ENCODE data around the gene TWSG1. TPM values are rescaled to one million over a fixed set of nuclear protein-coding genes. Genes with fewer than 3 reads are reported as not detected.

TWSG1 gene
- total and polyA plus RNA-seq, 2 donors from 2014 or later: 16.9 to 50.1 TPM

DNA sequence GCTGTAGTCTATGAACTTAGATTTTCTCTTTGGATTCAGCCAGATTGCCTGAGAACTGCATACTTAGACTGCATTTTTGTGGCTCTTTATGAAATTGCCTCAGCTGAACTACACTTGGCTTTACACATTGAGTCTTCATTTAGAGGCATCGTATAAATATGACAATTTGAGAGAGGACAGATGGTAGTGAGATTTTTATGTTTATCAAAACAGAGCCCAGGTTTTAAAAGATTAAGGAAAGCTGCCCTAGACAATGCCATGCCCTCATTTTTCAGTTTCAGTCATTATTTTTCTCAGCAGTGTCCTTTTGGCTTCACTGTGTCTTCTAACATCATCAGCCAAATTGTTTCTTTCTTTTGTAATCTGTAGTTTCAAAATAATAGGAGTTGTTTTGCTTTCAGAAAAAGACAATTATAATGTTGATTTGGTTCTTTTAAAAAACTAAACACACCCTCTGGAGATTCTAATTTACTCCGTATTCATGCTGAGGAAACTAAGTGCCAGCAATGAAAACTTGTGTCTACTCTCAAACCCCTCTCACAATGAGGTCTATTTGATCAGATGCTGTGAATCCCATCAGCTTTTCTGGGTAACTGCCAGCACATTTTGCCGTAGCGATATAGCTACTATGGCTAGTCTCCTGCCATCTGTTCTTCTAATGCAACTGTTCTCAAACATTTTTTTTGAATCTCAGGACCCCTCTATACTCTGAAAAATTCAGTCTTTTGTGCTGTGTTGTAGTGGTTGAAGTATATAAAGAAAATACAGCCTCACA lies 46.2 kb downstream of the TWSG1 start:
- no peak overlapping the region for H3K9ac ChIP-seq (ENCODE audit: low read length in 3 of 3)
- H3K4me1 ChIP-seq (ENCODE audit: control insufficient read depth in 2 of 3, insufficient read depth in 2 of 3, low read depth in 1 of 3, low read length in 3 of 3): no peaks in the 10 kb centered on the region
- no peaks in the 10 kb centered on the region for H3K27me3 ChIP-seq (ENCODE audit: control insufficient read depth, insufficient read depth, low read length)
- no peaks in the 10 kb centered on the region for H3K9me3 ChIP-seq (ENCODE audit: control insufficient read depth in 2 of 3, insufficient read depth in 1 of 3, low read length in 3 of 3)
- H3K4me3 ChIP-seq (ENCODE audit: low read length in 3 of 3): no peak overlapping the region
- FAIRE-seq (no peak), DNase-seq (peak in 2 of 5 donors; percentile 33 to 68)
- TF ChIP-seq, protein P1, sequence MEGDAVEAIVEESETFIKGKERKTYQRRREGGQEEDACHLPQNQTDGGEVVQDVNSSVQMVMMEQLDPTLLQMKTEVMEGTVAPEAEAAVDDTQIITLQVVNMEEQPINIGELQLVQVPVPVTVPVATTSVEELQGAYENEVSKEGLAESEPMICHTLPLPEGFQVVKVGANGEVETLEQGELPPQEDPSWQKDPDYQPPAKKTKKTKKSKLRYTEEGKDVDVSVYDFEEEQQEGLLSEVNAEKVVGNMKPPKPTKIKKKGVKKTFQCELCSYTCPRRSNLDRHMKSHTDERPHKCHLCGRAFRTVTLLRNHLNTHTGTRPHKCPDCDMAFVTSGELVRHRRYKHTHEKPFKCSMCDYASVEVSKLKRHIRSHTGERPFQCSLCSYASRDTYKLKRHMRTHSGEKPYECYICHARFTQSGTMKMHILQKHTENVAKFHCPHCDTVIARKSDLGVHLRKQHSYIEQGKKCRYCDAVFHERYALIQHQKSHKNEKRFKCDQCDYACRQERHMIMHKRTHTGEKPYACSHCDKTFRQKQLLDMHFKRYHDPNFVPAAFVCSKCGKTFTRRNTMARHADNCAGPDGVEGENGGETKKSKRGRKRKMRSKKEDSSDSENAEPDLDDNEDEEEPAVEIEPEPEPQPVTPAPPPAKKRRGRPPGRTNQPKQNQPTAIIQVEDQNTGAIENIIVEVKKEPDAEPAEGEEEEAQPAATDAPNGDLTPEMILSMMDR (IDR thresholded peaks at IDR 0.05; ENCODE audit: borderline replicate concordance, extremely low read depth, insufficient read depth): no peak
- intact Hi-C loops (cut with DNase I): no loop called here
- no peak overlapping the region for H3K27ac ChIP-seq (ENCODE audit: low read depth in 2 of 2, low read length in 2 of 2)
- H3K36me3 ChIP-seq (ENCODE audit: control insufficient read depth in 2 of 3, insufficient read depth in 3 of 3, low read length in 3 of 3): peaks cover 0 to 2% (median 0%) of the 10 kb centered on the region in 3 donors

DNA sequence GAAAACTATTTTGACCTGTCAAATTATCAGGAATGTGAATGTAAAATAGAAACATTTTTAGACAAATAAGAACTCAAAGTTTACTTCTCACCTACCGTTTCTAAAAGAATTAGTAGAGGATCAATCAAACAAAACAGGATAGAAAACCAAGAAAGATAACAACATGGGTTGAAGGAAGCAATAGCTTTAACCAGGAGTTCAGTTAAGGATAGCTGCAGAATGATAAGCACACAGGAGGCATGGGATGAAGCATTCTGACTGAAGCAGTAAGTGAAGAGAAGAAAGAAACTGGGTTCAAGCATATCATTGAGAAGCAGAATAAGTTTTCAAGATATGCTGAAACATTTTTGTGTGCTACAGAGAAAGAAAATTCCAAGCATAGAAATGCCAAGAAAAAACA lies 52.3 kb downstream of the TWSG1 start:
- DNase-seq (no peak), FAIRE-seq (no peak)
- no peaks in the 10 kb centered on the region for H3K36me3 ChIP-seq (ENCODE audit: control insufficient read depth in 2 of 3, insufficient read depth in 3 of 3, low read length in 3 of 3)
- no peak overlapping the region for H3K4me3 ChIP-seq (ENCODE audit: low read length in 3 of 3)
- peaks cover 0 to 7% (median under 1%) of the 10 kb centered on the region in 3 donors for H3K9me3 ChIP-seq (ENCODE audit: control insufficient read depth in 2 of 3, insufficient read depth in 1 of 3, low read length in 3 of 3)
- H3K9ac ChIP-seq (ENCODE audit: low read length in 3 of 3): no peak overlapping the region
- H3K4me1 ChIP-seq (ENCODE audit: control insufficient read depth in 2 of 3, insufficient read depth in 2 of 3, low read depth in 1 of 3, low read length in 3 of 3): no peaks in the 10 kb centered on the region
- TF ChIP-seq, protein P1 (IDR thresholded peaks at IDR 0.05; ENCODE audit: borderline replicate concordance, extremely low read depth, insufficient read depth): no peak
- no peaks in the 10 kb centered on the region for H3K27me3 ChIP-seq (ENCODE audit: control insufficient read depth, insufficient read depth, low read length)
- no peak overlapping the region for H3K27ac ChIP-seq (ENCODE audit: low read depth in 2 of 2, low read length in 2 of 2)
- intact Hi-C loops (cut with DNase I): no loop called here

DNA sequence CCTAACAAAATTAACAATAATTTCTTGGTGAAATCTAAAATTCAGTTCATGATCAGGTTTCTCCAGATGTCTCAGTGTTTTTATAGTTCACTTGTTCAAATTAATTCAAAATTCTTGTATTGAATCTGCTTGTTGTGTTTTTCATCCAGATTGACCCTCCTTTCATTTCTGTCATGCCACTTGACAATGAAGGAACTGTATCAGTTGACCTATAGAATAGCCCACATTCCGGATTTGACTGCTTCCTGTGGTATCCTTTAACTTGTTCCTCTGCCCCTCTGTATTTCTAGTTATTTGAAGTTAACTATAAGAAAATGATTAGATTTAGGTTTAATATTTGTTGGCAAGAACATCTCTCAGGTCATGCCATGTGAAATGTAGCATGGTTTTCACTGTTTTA lies 53.3 kb downstream of the TWSG1 start:
- Histone ChIP-seq H3K27me3 (ENCODE audit: control insufficient read depth, insufficient read depth, low read length) (no peaks in the 10 kb centered on the region), H3K36me3 (ENCODE audit: control insufficient read depth in 2 of 3, insufficient read depth in 3 of 3, low read length in 3 of 3) (no peaks in the 10 kb centered on the region), H3K4me3 (ENCODE audit: low read length in 3 of 3) (no peak overlapping the region), H3K9me3 (ENCODE audit: control insufficient read depth in 2 of 3, insufficient read depth in 1 of 3, low read length in 3 of 3) (peaks cover 0 to 12% (median 2%) of the 10 kb centered on the region in 3 donors), H3K27ac (ENCODE audit: low read depth in 2 of 2, low read length in 2 of 2) (no peak overlapping the region), H3K4me1 (ENCODE audit: control insufficient read depth in 2 of 3, insufficient read depth in 2 of 3, low read depth in 1 of 3, low read length in 3 of 3) (no peaks in the 10 kb centered on the region), H3K9ac (ENCODE audit: low read length in 3 of 3) (no peak overlapping the region)
- intact Hi-C loops (cut with DNase I): no loop called here
- TF ChIP-seq, protein P1 (IDR thresholded peaks at IDR 0.05; ENCODE audit: borderline replicate concordance, extremely low read depth, insufficient read depth): no peak
- DNase-seq (no peak), FAIRE-seq (no peak)

Data from kidney (tissue), 14 donors.